ENCODE results near the gene RPS19BP1.

DNA sequence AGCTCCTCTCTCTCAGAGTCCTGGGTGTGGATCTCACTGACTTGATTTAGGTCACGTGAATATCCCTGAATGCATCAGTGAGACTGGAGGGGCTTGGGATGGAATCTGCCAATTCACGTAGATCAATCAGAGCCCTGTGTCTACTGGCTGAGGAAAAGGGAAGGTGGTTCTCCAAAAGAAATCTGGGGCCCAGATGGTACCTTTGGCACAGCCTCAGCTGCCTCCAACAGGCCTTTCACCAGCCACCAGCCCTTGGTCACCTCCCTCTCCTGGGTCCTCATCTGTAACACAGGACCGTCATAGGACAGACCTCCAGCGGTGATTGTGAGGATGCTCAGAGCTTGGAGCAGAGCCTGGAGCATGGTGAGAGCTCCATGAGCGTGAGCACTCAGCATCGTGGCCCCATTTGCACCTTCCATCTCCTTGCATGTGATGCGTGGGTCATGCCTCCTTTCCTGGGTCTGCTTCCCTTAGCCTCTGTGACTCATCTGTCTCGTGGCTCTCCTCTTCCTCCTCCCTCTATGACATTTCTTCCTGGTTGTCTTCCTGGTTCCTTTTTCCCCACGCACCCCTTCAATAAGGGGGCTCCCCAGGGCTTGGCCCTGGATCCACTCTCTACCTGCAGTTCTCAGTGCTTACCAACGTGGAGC is 38.0 kb downstream of the RPS19BP1 start:
- TF ChIP-seq NPAS2 (CRISPR knock-in tag; IDR thresholded peaks at IDR 0.05; ENCODE audit: borderline replicate concordance) (no peak), HDAC2 (IDR thresholded peaks at IDR 0.05) (no peak), RFX5 (IDR thresholded peaks at IDR 0.05) (no peak), NFE2L2 (conservative IDR thresholded peaks at IDR 0.05; ENCODE audit: low read length) (no peak), POLR2A (IDR thresholded peaks at IDR 0.05; ENCODE audit: low read length) (no peak), CBX8 (IDR thresholded peaks at IDR 0.05) (no peak), HOXA7 (CRISPR knock-in tag; IDR thresholded peaks at IDR 0.05) (no peak)
- TF ChIP-seq, protein P1, sequence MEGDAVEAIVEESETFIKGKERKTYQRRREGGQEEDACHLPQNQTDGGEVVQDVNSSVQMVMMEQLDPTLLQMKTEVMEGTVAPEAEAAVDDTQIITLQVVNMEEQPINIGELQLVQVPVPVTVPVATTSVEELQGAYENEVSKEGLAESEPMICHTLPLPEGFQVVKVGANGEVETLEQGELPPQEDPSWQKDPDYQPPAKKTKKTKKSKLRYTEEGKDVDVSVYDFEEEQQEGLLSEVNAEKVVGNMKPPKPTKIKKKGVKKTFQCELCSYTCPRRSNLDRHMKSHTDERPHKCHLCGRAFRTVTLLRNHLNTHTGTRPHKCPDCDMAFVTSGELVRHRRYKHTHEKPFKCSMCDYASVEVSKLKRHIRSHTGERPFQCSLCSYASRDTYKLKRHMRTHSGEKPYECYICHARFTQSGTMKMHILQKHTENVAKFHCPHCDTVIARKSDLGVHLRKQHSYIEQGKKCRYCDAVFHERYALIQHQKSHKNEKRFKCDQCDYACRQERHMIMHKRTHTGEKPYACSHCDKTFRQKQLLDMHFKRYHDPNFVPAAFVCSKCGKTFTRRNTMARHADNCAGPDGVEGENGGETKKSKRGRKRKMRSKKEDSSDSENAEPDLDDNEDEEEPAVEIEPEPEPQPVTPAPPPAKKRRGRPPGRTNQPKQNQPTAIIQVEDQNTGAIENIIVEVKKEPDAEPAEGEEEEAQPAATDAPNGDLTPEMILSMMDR (IDR thresholded peaks at IDR 0.05): no peak
- TF ChIP-seq, protein P2, sequence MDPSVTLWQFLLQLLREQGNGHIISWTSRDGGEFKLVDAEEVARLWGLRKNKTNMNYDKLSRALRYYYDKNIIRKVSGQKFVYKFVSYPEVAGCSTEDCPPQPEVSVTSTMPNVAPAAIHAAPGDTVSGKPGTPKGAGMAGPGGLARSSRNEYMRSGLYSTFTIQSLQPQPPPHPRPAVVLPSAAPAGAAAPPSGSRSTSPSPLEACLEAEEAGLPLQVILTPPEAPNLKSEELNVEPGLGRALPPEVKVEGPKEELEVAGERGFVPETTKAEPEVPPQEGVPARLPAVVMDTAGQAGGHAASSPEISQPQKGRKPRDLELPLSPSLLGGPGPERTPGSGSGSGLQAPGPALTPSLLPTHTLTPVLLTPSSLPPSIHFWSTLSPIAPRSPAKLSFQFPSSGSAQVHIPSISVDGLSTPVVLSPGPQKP (IDR thresholded peaks at IDR 0.05; ENCODE audit: low read depth, low read length): no peak
- TF ChIP-seq, protein P3, sequence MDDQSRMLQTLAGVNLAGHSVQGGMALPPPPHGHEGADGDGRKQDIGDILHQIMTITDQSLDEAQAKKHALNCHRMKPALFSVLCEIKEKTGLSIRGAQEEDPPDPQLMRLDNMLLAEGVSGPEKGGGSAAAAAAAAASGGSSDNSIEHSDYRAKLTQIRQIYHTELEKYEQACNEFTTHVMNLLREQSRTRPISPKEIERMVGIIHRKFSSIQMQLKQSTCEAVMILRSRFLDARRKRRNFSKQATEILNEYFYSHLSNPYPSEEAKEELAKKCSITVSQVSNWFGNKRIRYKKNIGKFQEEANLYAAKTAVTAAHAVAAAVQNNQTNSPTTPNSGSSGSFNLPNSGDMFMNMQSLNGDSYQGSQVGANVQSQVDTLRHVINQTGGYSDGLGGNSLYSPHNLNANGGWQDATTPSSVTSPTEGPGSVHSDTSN (IDR thresholded peaks at IDR 0.05): no peak
